NCI-H510A treated with DMSO at 0.1 percent for 48 hours (cell line): ENCODE results near the gene SDR9C7.
"Not testable (repeated sequence)": the region's sequence is repeated elsewhere in the genome, so short reads cannot be mapped to it uniquely, and the experiment has no call there.

ENCODE experiments used
- DNase-seq: peaks from one replicate; lab custom pipeline; 2025; lab: John Stamatoyannopoulos, UW

The SDR9C7 gene

GRCh38 chr12:56933826-56934625 is at the start of gene SDR9C7:
Gene SDR9C7 (minus strand): TSS chr12:56934408. CDS start chr12:56934261, 147 bp downstream.
- DNase-seq, result no peak

- DNase-seq, result no peak
Observed at GRCh38 chr12:56983386-56983785, 49.2 kb upstream of the SDR9C7 start.

- DNase-seq, result not testable (repeated sequence)
Observed at GRCh38 chr12:56982578-56983236, 48.5 kb upstream of the SDR9C7 start.

GRCh38 chr12:56980941-56981530 is 46.8 kb upstream of the SDR9C7 start:
- DNase-seq, result no peak

- DNase-seq, result no peak
Observed at GRCh38 chr12:56980268-56980667, 46.1 kb upstream of the SDR9C7 start.

GRCh38 chr12:56979628-56980027 is 45.4 kb upstream of the SDR9C7 start:
- DNase-seq, result no peak

GRCh38 chr12:56978397-56979138 is 44.4 kb upstream of the SDR9C7 start:
- DNase-seq, result no peak

- DNase-seq, result not testable (repeated sequence)
Observed at GRCh38 chr12:56977361-56977760, 43.2 kb upstream of the SDR9C7 start.

GRCh38 chr12:56974224-56974623 is 40.0 kb upstream of the SDR9C7 start:
- DNase-seq, result not testable (repeated sequence)

GRCh38 chr12:56968910-56969309 is 34.7 kb upstream of the SDR9C7 start:
- not testable (repeated sequence) for DNase-seq

- not testable (repeated sequence) for DNase-seq
Observed at GRCh38 chr12:56965997-56966642, 31.9 kb upstream of the SDR9C7 start.

- DNase-seq, result not testable (repeated sequence)
Observed at GRCh38 chr12:56965124-56965523, 30.9 kb upstream of the SDR9C7 start.

GRCh38 chr12:56963557-56963956 is 29.3 kb upstream of the SDR9C7 start:
- DNase-seq, result not testable (repeated sequence)

GRCh38 chr12:56962247-56962646 is 28.0 kb upstream of the SDR9C7 start:
- not testable (repeated sequence) for DNase-seq

GRCh38 chr12:56958422-56958821 is 24.2 kb upstream of the SDR9C7 start:
- no peak for DNase-seq

- DNase-seq, result no peak
Observed at GRCh38 chr12:56957229-56958052, 23.2 kb upstream of the SDR9C7 start, which contains the start of gene RDH16. Gene RDH16 (minus strand): TSS chr12:56957608. CDS start chr12:56957462, 146 bp downstream.

- DNase-seq, result no peak
Observed at GRCh38 chr12:56955631-56956256, 21.5 kb upstream of the SDR9C7 start.

- no peak for DNase-seq
Observed at GRCh38 chr12:56954958-56955355, 20.7 kb upstream of the SDR9C7 start.

GRCh38 chr12:56954057-56954957 is 20.1 kb upstream of the SDR9C7 start:
- no peak for DNase-seq
